Cardiac fibroblast (primary cell): ENCODE measurements around the gene PICALM.

Experiments used
- DNase-seq, 2 donors: peaks; one replicate each; pipeline versions ENCODE4 v3.0.0 to v3.0.0-alpha.2; 2010; ENCODE audit warnings: low read depth in 2 of 2
- H3K4me3 ChIP-seq, 2 donors: replicated peaks in 1 of 2; 1 replicate in 1 of 2; 2 replicates in 1 of 2; pipeline ENCODE4 v1.5.1; 2011; ENCODE audit warnings: low read depth in 2 of 2, low read length in 2 of 2, mild to moderate bottlenecking in 2 of 2, moderate library complexity in 1 of 2
- CTCF ChIP-seq: IDR thresholded peaks from one replicate; pipeline ENCODE4 v1.5.1; 2011; ENCODE audit warnings: low read depth, mild to moderate bottlenecking, low read length, inconsistent platforms

The PICALM gene

GRCh38 chr11:85970593-85970992, 98.3 kb downstream of the PICALM start:
- no peak overlapping the region for H3K4me3 ChIP-seq
- DNase-seq = no peak
- TF ChIP-seq CTCF = no peak

DNA sequence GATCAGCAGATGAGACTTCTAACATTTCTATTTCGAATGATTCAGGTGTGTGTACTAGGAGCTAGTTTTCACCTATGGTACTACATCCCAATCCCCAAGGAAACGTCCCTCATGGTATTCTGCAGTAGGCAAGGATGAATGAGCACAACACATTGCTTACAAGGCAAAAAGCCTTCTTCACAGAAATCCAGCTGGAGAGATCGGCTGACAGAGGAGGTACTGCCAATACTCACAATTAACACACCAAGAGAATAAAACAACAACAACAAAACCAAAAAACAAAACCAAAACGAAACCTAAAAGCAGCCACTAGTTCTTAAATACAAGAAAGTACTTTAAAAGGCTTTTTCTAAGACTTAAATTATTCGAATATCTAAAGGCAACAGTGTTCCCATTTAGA, 101.4 kb downstream of the PICALM start:
- TF ChIP-seq CTCF = no peak
- no peak overlapping the region for H3K4me3 ChIP-seq
- DNase-seq = no peak

DNA sequence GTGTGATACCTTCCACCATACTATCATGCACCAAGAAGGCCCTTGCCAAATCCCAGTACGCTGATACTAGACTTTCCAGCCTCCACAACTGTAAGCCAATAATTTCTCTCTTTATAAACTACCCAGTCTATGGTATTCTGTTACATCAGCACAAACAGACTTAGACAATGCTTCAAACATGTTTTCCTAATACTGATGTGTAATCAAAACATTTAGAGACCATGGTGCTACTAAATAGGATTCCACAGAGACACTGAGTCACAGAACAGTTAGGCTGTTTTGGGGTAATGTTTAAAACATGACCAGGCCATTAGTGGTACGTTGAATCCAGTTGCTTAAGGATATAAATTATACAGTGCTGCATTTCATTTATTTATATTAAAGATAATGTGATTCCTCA, 103.7 kb downstream of the PICALM start:
- DNase-seq = peak in 1 of 2 donors; percentile 89
- TF ChIP-seq CTCF = no peak
- H3K4me3 ChIP-seq = no peak overlapping the region

GRCh38 chr11:85961930-85962363, 106.9 kb downstream of the PICALM start:
- no peak overlapping the region for H3K4me3 ChIP-seq
- no peak for TF ChIP-seq CTCF
- DNase-seq = peak; percentile 66 to 86

- TF ChIP-seq CTCF = no peak
- no peak overlapping the region for H3K4me3 ChIP-seq
- no peak for DNase-seq
These were observed 107.8 kb downstream of the PICALM start for GRCh38 chr11:85961130-85961529.

- no peak overlapping the region for H3K4me3 ChIP-seq
- no peak for DNase-seq
- no peak for TF ChIP-seq CTCF
These were observed 108.2 kb downstream of the PICALM start for GRCh38 chr11:85960678-85961077.

DNA sequence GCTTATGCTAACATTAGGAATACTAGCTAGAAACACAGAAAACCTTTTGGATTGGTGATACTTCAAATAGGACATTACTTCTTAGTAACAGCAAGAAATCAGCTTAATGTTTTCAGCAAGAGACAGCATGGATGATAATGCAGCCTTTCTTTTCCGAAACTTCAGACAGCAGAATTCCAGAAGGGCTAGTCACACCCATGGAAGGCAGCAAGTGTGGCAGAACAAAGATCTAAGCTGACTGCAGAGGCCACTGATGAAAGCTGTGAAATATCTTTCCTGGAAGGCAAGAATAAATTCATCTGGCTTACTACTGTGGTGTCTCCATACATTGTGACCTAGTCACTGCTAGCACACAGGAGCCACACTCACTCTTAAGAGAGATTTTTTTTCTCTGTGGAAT, 113.4 kb downstream of the PICALM start:
- no peak for TF ChIP-seq CTCF
- H3K4me3 ChIP-seq = no peak overlapping the region
- peak; percentile 79 for DNase-seq
